H1 (cell line): ENCODE data around the gene RNF38. TPM values are rescaled to one million over a fixed set of nuclear protein-coding genes. Genes with fewer than 3 reads are reported as not detected.
"Not testable (repeated sequence)": the region's sequence is repeated elsewhere in the genome, so short reads cannot be mapped to it uniquely, and the experiment has no call there.

ENCODE experiments used
- CTCF ChIA-PET: fragments of 300-600 bp; sonication (Branson Sonifier 250); formaldehyde crosslinking; loops from one replicate; lab custom pipeline; 2021; ENCODE audit not compliant: partially characterized antibody; lab: Charles Lee
- POLR2A ChIA-PET: fragments of 300-600 bp; sonication (Branson Sonifier 250); formaldehyde crosslinking; loops from one replicate; lab custom pipeline; 2021; ENCODE audit warnings: inconsistent platforms; ENCODE audit not compliant: partially characterized antibody; lab: Charles Lee
- DNase-seq, 2 experiments: peaks; one replicate each; pipeline versions ENCODE4 v3.0.0 to v3.0.0-alpha.2; 2010 to 2022; ENCODE audit warnings: low spot score in 2 of 2, low read depth in 1 of 2, mixed read lengths in 1 of 2
- FAIRE-seq: peaks from 2 replicates; lab custom pipeline; 2011; peaks lifted over from hg19 to GRCh38; lab: Jason Lieb, UNC
- H2AFZ ChIP-seq: 2 replicates; pipeline ENCODE4 v1.8.1; 2012; ENCODE audit warnings: low read length, inconsistent platforms
- H2AK5ac ChIP-seq: 2 replicates; pipeline ENCODE4 v1.6.1; 2013; ENCODE audit warnings: low read depth, low read length
- H2BK120ac ChIP-seq: replicated peaks from 2 replicates; pipeline ENCODE3; 2013; ENCODE audit warnings: low read depth, low read length, inconsistent platforms
- H2BK12ac ChIP-seq: 2 replicates; pipeline ENCODE4 v1.6.1; 2013; ENCODE audit warnings: low read depth, low read length
- H2BK15ac ChIP-seq: 2 replicates; pipeline ENCODE4 v1.6.1; 2013; ENCODE audit warnings: low read length
- H2BK20ac ChIP-seq: 2 replicates; pipeline ENCODE4 v1.6.1; 2013; ENCODE audit warnings: low read length
- H2BK5ac ChIP-seq: 2 replicates; pipeline ENCODE4 v1.6.1; 2013; ENCODE audit warnings: low read depth, low read length
- H3K14ac ChIP-seq: 2 replicates; pipeline ENCODE4 v1.6.1; 2013; ENCODE audit warnings: inconsistent platforms; ENCODE audit not compliant: insufficient read length
- H3K18ac ChIP-seq: 2 replicates; pipeline ENCODE4 v1.6.1; 2013; ENCODE audit warnings: low read length; ENCODE audit errors: extremely low read depth
- H3K23ac ChIP-seq: 2 replicates; pipeline ENCODE4 v1.6.1; 2013; ENCODE audit warnings: inconsistent platforms; ENCODE audit not compliant: insufficient read length
- H3K23me2 ChIP-seq: 2 replicates; pipeline ENCODE4 v1.6.1; 2013; ENCODE audit warnings: low read depth, low read length
- H3K27ac ChIP-seq: 2 replicates; pipeline ENCODE4 v1.6.1; 2011; ENCODE audit warnings: low read depth, low read length, inconsistent platforms
- H3K27me3 ChIP-seq, 4 experiments: replicated peaks in 1 of 4; 1 replicate in 1 of 4; 2 replicates in 3 of 4; pipeline versions ENCODE4 v1.6.1 to v1.8.1; 2011 to 2013; ENCODE audit warnings: low read length in 3 of 4, mild to moderate bottlenecking in 3 of 4, inconsistent platforms in 2 of 4, mixed read lengths in 2 of 4, moderate library complexity in 1 of 4; ENCODE audit not compliant: control insufficient read depth in 3 of 4, insufficient read depth in 3 of 4; ENCODE audit errors: extremely low read depth in 1 of 4
- H3K36me3 ChIP-seq, 4 experiments: 2 replicates each; pipeline versions ENCODE4 v1.6.1 to v1.8.1; 2011 to 2013; ENCODE audit warnings: mild to moderate bottlenecking in 4 of 4, low read length in 3 of 4, moderate library complexity in 2 of 4, control low read depth in 1 of 4, inconsistent platforms in 1 of 4; ENCODE audit not compliant: insufficient read depth in 4 of 4, control insufficient read depth in 2 of 4
- H3K4ac ChIP-seq: replicated peaks from 2 replicates; pipeline ENCODE3; 2013; ENCODE audit warnings: low read length, low read depth, mixed read lengths, inconsistent platforms; ENCODE audit not compliant: insufficient read length
- H3K4me1 ChIP-seq, 4 experiments: replicated peaks in 1 of 4; 1 replicate in 1 of 4; 2 replicates in 3 of 4; pipeline versions ENCODE4 v1.6.1 to v1.8.1; 2011 to 2013; ENCODE audit warnings: low read length in 3 of 4, inconsistent platforms in 2 of 4, mixed read lengths in 1 of 4; ENCODE audit not compliant: insufficient read depth in 4 of 4, control insufficient read depth in 3 of 4
- H3K4me2 ChIP-seq, 2 experiments: 2 replicates each; pipeline versions ENCODE4 v1.6.1 to v1.8.1; 2011 to 2013; ENCODE audit warnings: low read depth in 2 of 2, low read length in 2 of 2, control low read depth in 1 of 2, inconsistent platforms in 1 of 2, mild to moderate bottlenecking in 1 of 2; ENCODE audit not compliant: insufficient read depth in 1 of 2
- H3K4me3 ChIP-seq, 4 experiments: fragments of 200-600, 300-600 bp in 1 of 4; sonication (generic), shearing (Covaris generic), sonication (Bioruptor Twin) in 1 of 4; 2 replicates each; pipeline versions ENCODE4 v1.5.1 to v1.8.1; 2011 to 2016; ENCODE audit warnings: low read length in 4 of 4, low read depth in 3 of 4, control low read depth in 2 of 4, inconsistent platforms in 2 of 4, mild to moderate bottlenecking in 2 of 4, mixed read lengths in 1 of 4, moderate library complexity in 1 of 4; ENCODE audit not compliant: insufficient read depth in 2 of 4; ENCODE audit errors: extremely low read depth in 1 of 4
- H3K56ac ChIP-seq: replicated peaks from 2 replicates; pipeline ENCODE3; 2013; ENCODE audit warnings: low read depth, mild to moderate bottlenecking, mixed read lengths, low read length, inconsistent platforms; ENCODE audit not compliant: insufficient read length
- H3K79me1 ChIP-seq: 2 replicates; pipeline ENCODE4 v1.6.1; 2013; ENCODE audit warnings: low read depth, low read length, control low read depth
- H3K79me2 ChIP-seq, 2 experiments: 2 replicates each; pipeline versions ENCODE4 v1.6.1 to v1.8.1; 2012 to 2013; ENCODE audit warnings: low read length in 2 of 2, mild to moderate bottlenecking in 2 of 2, inconsistent platforms in 1 of 2; ENCODE audit not compliant: insufficient read depth in 2 of 2, control insufficient read depth in 1 of 2
- H3K9ac ChIP-seq, 4 experiments: replicated peaks in 1 of 4; 1 replicate in 1 of 4; 2 replicates in 3 of 4; pipeline versions ENCODE4 v1.6.1 to v1.8.1; 2011 to 2013; ENCODE audit warnings: low read depth in 3 of 4, low read length in 3 of 4, control low read depth in 2 of 4, mild to moderate bottlenecking in 2 of 4, moderate library complexity in 2 of 4, inconsistent platforms in 1 of 4; ENCODE audit errors: extremely low read depth in 1 of 4
- H3K9me3 ChIP-seq, 2 experiments: 2 replicates each; pipeline versions ENCODE4 v1.6.1 to v1.8.1; 2012 to 2013; ENCODE audit warnings: mild to moderate bottlenecking in 2 of 2, moderate library complexity in 2 of 2, control low read depth in 1 of 2, inconsistent platforms in 1 of 2, low read depth in 1 of 2, low read length in 1 of 2, mixed read lengths in 1 of 2; ENCODE audit not compliant: insufficient read depth in 2 of 2
- H4K20me1 ChIP-seq, 2 experiments: replicated peaks in 1 of 2; 2 replicates each; pipeline versions ENCODE3 to v1.8.1; 2011 to 2013; ENCODE audit warnings: inconsistent platforms in 2 of 2, low read length in 2 of 2, mild to moderate bottlenecking in 1 of 2; ENCODE audit not compliant: insufficient read depth in 2 of 2, control insufficient read depth in 1 of 2
- H4K5ac ChIP-seq: 2 replicates; pipeline ENCODE4 v1.6.1; 2013; ENCODE audit warnings: low read length, low read depth, mixed read lengths, inconsistent platforms; ENCODE audit not compliant: insufficient read length
- H4K8ac ChIP-seq: 2 replicates; pipeline ENCODE4 v1.8.0; 2013; ENCODE audit warnings: mild to moderate bottlenecking, moderate library complexity, low read length, inconsistent platforms; ENCODE audit not compliant: insufficient read depth; ENCODE audit errors: extremely low read depth
- H4K91ac ChIP-seq: replicated peaks from 2 replicates; pipeline ENCODE3; 2013; ENCODE audit warnings: low read length, mixed read lengths, inconsistent platforms; ENCODE audit not compliant: insufficient read length
- WGBS, 2 experiments: shearing (Covaris generic) in 1 of 2; methylation state at CpG; one replicate each; pipeline versions ENCODE4 v1.1.6 to v1.1.7; 2013 to 2015; ENCODE audit warnings: low lambda C conversion rate in 2 of 2, mixed read lengths in 2 of 2, inconsistent platforms in 1 of 2, low coverage in 1 of 2, missing lambda C conversion rate in 1 of 2; ENCODE audit not compliant: insufficient replicate concordance in 2 of 2, insufficient coverage in 1 of 2, insufficient read length in 1 of 2; ENCODE audit errors: extremely low coverage in 1 of 2, missing lambda C conversion rate in 1 of 2; 5-methylcytosine and 5-hydroxymethylcytosine counted together
- polyA plus RNA-seq, 7 experiments: library from polyadenylated mRNA; depleted of rRNA in 3 of 7; stranded (reverse) in 5 of 7; unstranded in 2 of 7; fragments of >200 nt in 5 of 7; fragments of 200-250 nt in 2 of 7; gene quantifications; 1 replicate in 5 of 7; 2 replicates in 1 of 7; 4 replicates in 1 of 7; pipeline versions ENCODE4 v1.2.1 to v1.2.3, GENCODE V29; 2011 to 2013; ENCODE audit warnings: missing spikeins in 2 of 7, mixed read lengths in 2 of 7
- total RNA-seq: library from RNA; stranded (reverse); fragmentation: NEBNext Ultra II Directional; extraction: Animal tissue kit (Norgen Biotek cat#: 25700); gene quantifications from 2 replicates; pipeline ENCODE4 v1.2.1, GENCODE V29; 2021

Gene RNF38
- total and polyA plus RNA-seq, 2 of the 8 experiments (the other 6 are each of a cell fraction or from before 2014, with no cell fraction given) = 54.9 to 60.9 TPM

DNA sequence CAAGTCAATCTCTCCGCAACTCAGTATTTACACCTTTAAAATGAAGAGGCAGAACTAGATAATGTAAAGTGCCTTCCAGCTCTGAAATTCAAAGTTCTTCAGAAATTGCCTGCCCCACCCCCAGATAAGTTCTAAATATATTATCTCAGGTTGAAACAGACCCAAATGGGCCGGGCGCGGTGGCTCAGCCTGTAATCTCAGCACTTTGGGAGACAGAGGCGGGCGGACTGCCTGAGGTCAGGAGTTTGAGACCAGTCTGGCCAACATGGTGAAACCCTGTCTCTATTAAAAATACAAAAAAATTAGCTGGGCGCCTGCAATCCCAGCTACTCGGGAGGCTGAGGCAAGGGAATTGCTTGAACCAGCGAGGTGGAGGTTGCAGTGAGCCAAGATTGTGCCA, 48.5 kb upstream of the RNF38 start:
- not testable (repeated sequence) for H4K5ac ChIP-seq, H3K14ac ChIP-seq, H2BK5ac ChIP-seq, H4K91ac ChIP-seq, H3K9me3 ChIP-seq, H2AFZ ChIP-seq, H3K23me2 ChIP-seq, DNase-seq, H3K4me3 ChIP-seq, H3K56ac ChIP-seq, H3K4me2 ChIP-seq, H2BK120ac ChIP-seq, H3K23ac ChIP-seq, H2BK12ac ChIP-seq, H4K8ac ChIP-seq, H3K27me3 ChIP-seq, H3K27ac ChIP-seq, H3K18ac ChIP-seq, H2BK15ac ChIP-seq, H3K9ac ChIP-seq, H3K4me1 ChIP-seq, H3K79me1 ChIP-seq, H4K20me1 ChIP-seq, FAIRE-seq, H3K4ac ChIP-seq, H2BK20ac ChIP-seq, H3K36me3 ChIP-seq, H2AK5ac ChIP-seq
- ChIA-PET POLR2A (interaction anchor here (2.0 kb wide), 1 partner anchor 10 kb away, joined by 8 read pairs; no protein-coding TSS in a partner anchor), CTCF (interaction anchor here (0.6 to 5.4 kb wide), 12 partner anchors 10 to 184 kb away, joined by 3 to 78 read pairs (median 4); no protein-coding TSS in a partner anchor)
- peaks cover 10 to 80% of the 10 kb centered on the region in 2 experiments for H3K79me2 ChIP-seq
- 83% methylated on average over 9 of the region's 9 CpGs; no CpG with 5 or more reads in 1 of the 2 experiments for WGBS, 2 experiments
